ENCODE measurements around the gene C19orf47.

The C19orf47 gene

GRCh38 chr19:40278361-40279035 lies 69.7 kb downstream of the C19orf47 start:
- ATAC-seq (ENCODE audit: low read depth) (no peak), DNase-seq (ENCODE audit: low spot score) (no peak)
- TF ChIP-seq CTCF (IDR thresholded peaks at IDR 0.05; ENCODE audit: poor library complexity, severe bottlenecking), result no peak
- no peaks in the 10 kb centered on the region for H3K4me1 ChIP-seq (ENCODE audit: insufficient read depth, poor library complexity, severe bottlenecking)
- H3K4me3 ChIP-seq (ENCODE audit: severe bottlenecking), result no peak overlapping the region
- H3K27me3 ChIP-seq (ENCODE audit: insufficient read depth, poor library complexity, severe bottlenecking), result no peaks in the 10 kb centered on the region
- peaks cover 4% of the 10 kb centered on the region; the same call in 1 of the 2 replicates for H3K36me3 ChIP-seq (ENCODE audit: low read depth)
- no peak overlapping the region for H3K27ac ChIP-seq (ENCODE audit: poor library complexity, severe bottlenecking)
- no peaks in the 10 kb centered on the region for H3K9me3 ChIP-seq (ENCODE audit: severe bottlenecking)

- Histone ChIP-seq H3K4me3 (ENCODE audit: severe bottlenecking) (no peak overlapping the region), H3K9me3 (ENCODE audit: severe bottlenecking) (no peaks in the 10 kb centered on the region), H3K4me1 (ENCODE audit: insufficient read depth, poor library complexity, severe bottlenecking) (no peaks in the 10 kb centered on the region), H3K27me3 (ENCODE audit: insufficient read depth, poor library complexity, severe bottlenecking) (no peaks in the 10 kb centered on the region), H3K36me3 (ENCODE audit: low read depth) (peaks cover 4% of the 10 kb centered on the region; the same call in 1 of the 2 replicates), H3K27ac (ENCODE audit: poor library complexity, severe bottlenecking) (no peak overlapping the region)
- ATAC-seq (ENCODE audit: low read depth), result no peak
- no peak for DNase-seq (ENCODE audit: low spot score)
- TF ChIP-seq CTCF (IDR thresholded peaks at IDR 0.05; ENCODE audit: poor library complexity, severe bottlenecking), result no peak
Observed at GRCh38 chr19:40277356-40278059, 70.7 kb downstream of the C19orf47 start.

GRCh38 chr19:40274585-40275544 lies 73.3 kb downstream of the C19orf47 start:
- Histone ChIP-seq H3K4me1 (ENCODE audit: insufficient read depth, poor library complexity, severe bottlenecking) (no peaks in the 10 kb centered on the region), H3K4me3 (ENCODE audit: severe bottlenecking) (no peak overlapping the region), H3K36me3 (ENCODE audit: low read depth) (no peaks in the 10 kb centered on the region), H3K27me3 (ENCODE audit: insufficient read depth, poor library complexity, severe bottlenecking) (no peaks in the 10 kb centered on the region), H3K9me3 (ENCODE audit: severe bottlenecking) (no peaks in the 10 kb centered on the region), H3K27ac (ENCODE audit: poor library complexity, severe bottlenecking) (no peak overlapping the region)
- ATAC-seq (ENCODE audit: low read depth), result no peak
- TF ChIP-seq CTCF (IDR thresholded peaks at IDR 0.05; ENCODE audit: poor library complexity, severe bottlenecking), result no peak
- DNase-seq (ENCODE audit: low spot score), result no peak

- H3K27ac ChIP-seq (ENCODE audit: poor library complexity, severe bottlenecking), result no peak overlapping the region
- DNase-seq (ENCODE audit: low spot score), result no peak
Observed at GRCh38 chr19:40273469-40274360, 74.5 kb downstream of the C19orf47 start.

More at GRCh38 chr19:40273469-40274360, 74.5 kb downstream of the C19orf47 start:
- ATAC-seq (ENCODE audit: low read depth), result no peak
- no peak for TF ChIP-seq CTCF (IDR thresholded peaks at IDR 0.05; ENCODE audit: poor library complexity, severe bottlenecking)
- Histone ChIP-seq H3K27me3 (ENCODE audit: insufficient read depth, poor library complexity, severe bottlenecking) (no peaks in the 10 kb centered on the region), H3K9me3 (ENCODE audit: severe bottlenecking) (no peaks in the 10 kb centered on the region), H3K4me1 (ENCODE audit: insufficient read depth, poor library complexity, severe bottlenecking) (no peaks in the 10 kb centered on the region), H3K4me3 (ENCODE audit: severe bottlenecking) (no peak overlapping the region), H3K36me3 (ENCODE audit: low read depth) (no peaks in the 10 kb centered on the region)
